BJ (cell line): ENCODE results near the gene PDCD1. TPM values are rescaled to one million over a fixed set of nuclear protein-coding genes. Genes with fewer than 3 reads are reported as not detected.

Experiments used
- CTCF ChIA-PET: fragments of 350-600 bp; formaldehyde crosslinking; extraction: SDS; loops from one replicate; lab custom pipeline; 2021; ENCODE audit warnings: antibody characterized with exemption, inconsistent platforms; lab: Yijun Ruan, JAX
- POLR2A ChIA-PET: fragments of 300-600 bp; sonication (Branson Sonifier 250); formaldehyde crosslinking; extraction: SDS; loops from one replicate; lab custom pipeline; 2021; ENCODE audit warnings: antibody characterized with exemption; lab: Charles Lee
- DNase-seq: peaks from one replicate; pipeline ENCODE4 v3.0.0-alpha.2; 2011; ENCODE audit warnings: low read depth
- H3K27me3 ChIP-seq: 2 replicates; pipeline ENCODE4 v1.6.0; 2011; ENCODE audit warnings: low read length; ENCODE audit not compliant: control insufficient read depth, insufficient read depth
- H3K36me3 ChIP-seq: 2 replicates; pipeline ENCODE4 v1.5.1; 2011; ENCODE audit warnings: low read length; ENCODE audit not compliant: control insufficient read depth, insufficient read depth
- H3K4me3 ChIP-seq: 2 replicates; pipeline ENCODE4 v1.5.1; 2011; ENCODE audit warnings: low read depth, mild to moderate bottlenecking, control low read depth, low read length
- CTCF ChIP-seq: IDR thresholded peaks from 2 replicates; pipeline ENCODE4 v1.5.1; 2011; ENCODE audit warnings: low read depth, mild to moderate bottlenecking, control low read depth, inconsistent platforms, low read length, moderate library complexity; ENCODE audit not compliant: insufficient read depth
- polyA plus RNA-seq: library from polyadenylated mRNA; depleted of rRNA; stranded (reverse); fragments of >200 nt; gene quantifications from 2 replicates; pipeline ENCODE4 v1.2.3, GENCODE V29; 2011

PDCD1 gene
- polyA plus RNA-seq, 1 experiment = not detected

- Histone ChIP-seq H3K4me3 (no peak overlapping the region), H3K36me3 (no peaks in the 10 kb centered on the region), H3K27me3 (no peaks in the 10 kb centered on the region; the same call in 1 of the 2 replicates)
- POLR2A ChIA-PET = no interaction called here
- no peak for DNase-seq
- CTCF ChIA-PET = no interaction called here
- no peak for TF ChIP-seq CTCF
These were observed 44.4 kb downstream of the PDCD1 start for GRCh38 chr2:241814393-241814642.

GRCh38 chr2:241813644-241814392 is 44.9 kb downstream of the PDCD1 start:
- POLR2A ChIA-PET = no interaction called here
- TF ChIP-seq CTCF = no peak
- no peaks in the 10 kb centered on the region; the same call in 1 of the 2 replicates for H3K27me3 ChIP-seq
- no peak for DNase-seq
- no peaks in the 10 kb centered on the region for H3K36me3 ChIP-seq
- H3K4me3 ChIP-seq = no peak overlapping the region
- CTCF ChIA-PET = no interaction called here

GRCh38 chr2:241812730-241813643 is 45.7 kb downstream of the PDCD1 start:
- no peak for DNase-seq
- H3K36me3 ChIP-seq = no peaks in the 10 kb centered on the region
- TF ChIP-seq CTCF = no peak
- ChIA-PET CTCF (no interaction called here), POLR2A (no interaction called here)
- no peaks in the 10 kb centered on the region for H3K27me3 ChIP-seq
- H3K4me3 ChIP-seq = no peak overlapping the region

- ChIA-PET POLR2A (no interaction called here), CTCF (no interaction called here)
- Histone ChIP-seq H3K36me3 (no peaks in the 10 kb centered on the region), H3K4me3 (no peak overlapping the region), H3K27me3 (no peaks in the 10 kb centered on the region)
- DNase-seq = no peak
- no peak for TF ChIP-seq CTCF
These were observed 46.6 kb downstream of the PDCD1 start for GRCh38 chr2:241811952-241812729.
